ENCODE measurements around the gene KCTD17.

The KCTD17 gene

GRCh38 chr22:37051391-37052385 lies at the start of gene KCTD17:
KCTD17 (plus strand) TSS chr22:37051742; CDS start chr22:37051761, 19 bp downstream.
- DNase-seq (ENCODE audit: low read depth) = peak; percentile 14

- DNase-seq (ENCODE audit: low read depth) = no peak
Observed at GRCh38 chr22:37001826-37002225, 49.7 kb upstream of the KCTD17 start.

GRCh38 chr22:37002633-37003032 lies 48.9 kb upstream of the KCTD17 start:
- no peak for DNase-seq (ENCODE audit: low read depth)

- DNase-seq (ENCODE audit: low read depth) = no peak
Observed at GRCh38 chr22:37007651-37008050, 43.9 kb upstream of the KCTD17 start.

GRCh38 chr22:37008365-37008764 lies 43.2 kb upstream of the KCTD17 start:
- DNase-seq (ENCODE audit: low read depth) = no peak

GRCh38 chr22:37009490-37009889 lies 42.1 kb upstream of the KCTD17 start:
- DNase-seq (ENCODE audit: low read depth) = no peak

- no peak for DNase-seq (ENCODE audit: low read depth)
Observed at GRCh38 chr22:37010174-37010573, 41.4 kb upstream of the KCTD17 start.

- no peak for DNase-seq (ENCODE audit: low read depth)
Observed at GRCh38 chr22:37010976-37011375, 40.6 kb upstream of the KCTD17 start.

- DNase-seq (ENCODE audit: low read depth) = no peak
Observed at GRCh38 chr22:37011472-37011871, 40.1 kb upstream of the KCTD17 start.

- no peak for DNase-seq (ENCODE audit: low read depth)
Observed at GRCh38 chr22:37012262-37012904, 39.2 kb upstream of the KCTD17 start.

GRCh38 chr22:37012956-37013355 lies 38.6 kb upstream of the KCTD17 start:
- no peak for DNase-seq (ENCODE audit: low read depth)

GRCh38 chr22:37014415-37014806 lies 37.1 kb upstream of the KCTD17 start:
- no peak for DNase-seq (ENCODE audit: low read depth)

- no peak for DNase-seq (ENCODE audit: low read depth)
Observed at GRCh38 chr22:37014835-37015586, 36.5 kb upstream of the KCTD17 start.

- no peak for DNase-seq (ENCODE audit: low read depth)
Observed at GRCh38 chr22:37015587-37015878, 36.0 kb upstream of the KCTD17 start.

GRCh38 chr22:37016134-37016910 lies 35.2 kb upstream of the KCTD17 start:
- DNase-seq (ENCODE audit: low read depth) = no peak

GRCh38 chr22:37017356-37017755 lies 34.2 kb upstream of the KCTD17 start:
- no peak for DNase-seq (ENCODE audit: low read depth)

GRCh38 chr22:37018086-37018814 lies 33.3 kb upstream of the KCTD17 start:
- no peak for DNase-seq (ENCODE audit: low read depth)

- DNase-seq (ENCODE audit: low read depth) = no peak
Observed at GRCh38 chr22:37018815-37019308, 32.7 kb upstream of the KCTD17 start.

GRCh38 chr22:37019309-37020191 lies 32.0 kb upstream of the KCTD17 start, which contains the start of the genes MPST and TST:
MPST (plus strand) TSS chr22:37019742; CDS start chr22:37019837, 95 bp downstream.
TST (minus strand) TSS chr22:37019447; CDS start chr22:37018732, 715 bp downstream.
- DNase-seq (ENCODE audit: low read depth) = no peak

GRCh38 chr22:37020192-37020479 lies 31.4 kb upstream of the KCTD17 start:
- DNase-seq (ENCODE audit: low read depth) = peak; percentile 20

All from HS-27A (cell line).